Activated T-cell treated with anti-CD3 and anti-CD28 coated beads for 1 hour (primary cell): ENCODE data around the gene SEC16A.

ENCODE experiments used
- DNase-seq: peaks from one replicate; pipeline ENCODE4 v3.0.0-alpha.2; 2020; ENCODE audit warnings: low read depth

SEC16A gene

DNA sequence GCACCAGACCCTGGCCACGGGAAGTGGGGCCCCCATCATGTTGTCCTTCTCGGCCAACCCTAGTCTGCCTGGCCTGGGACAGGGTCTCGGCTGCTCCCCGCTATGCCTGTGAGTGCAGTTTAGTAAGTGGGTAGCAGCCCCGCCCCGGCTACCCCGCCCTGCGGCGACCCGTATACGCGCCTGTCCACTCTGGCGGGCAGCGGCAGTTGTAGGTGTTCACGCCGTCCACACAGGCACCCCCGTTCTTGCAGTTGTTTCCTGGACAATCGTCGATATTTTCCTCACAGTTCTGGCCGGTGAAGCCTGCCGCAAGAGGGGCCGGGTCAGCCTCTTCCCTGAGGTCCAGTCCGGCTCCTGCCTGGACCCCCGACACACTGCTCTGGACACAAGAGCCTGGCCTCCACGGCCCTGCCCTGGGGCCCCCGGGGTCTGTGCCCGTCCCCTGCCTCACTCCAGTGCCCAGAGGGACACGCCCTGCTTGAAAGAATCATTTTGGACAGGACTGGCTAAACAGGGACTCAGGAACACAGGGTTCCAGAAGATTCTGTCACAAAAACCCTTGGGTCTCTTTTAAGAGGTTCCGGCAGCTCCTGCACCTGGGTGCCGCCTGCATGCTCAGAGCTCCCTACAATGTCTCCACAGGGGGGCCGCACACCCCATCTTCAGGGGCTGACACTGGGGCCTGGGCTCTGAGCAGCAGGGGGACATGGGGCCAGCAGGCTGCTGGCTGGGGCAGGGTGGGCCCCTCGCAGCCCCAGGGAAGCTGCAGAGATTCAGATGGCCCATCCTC lies 36.6 kb upstream of the SEC16A start:
- no peak for DNase-seq

DNA sequence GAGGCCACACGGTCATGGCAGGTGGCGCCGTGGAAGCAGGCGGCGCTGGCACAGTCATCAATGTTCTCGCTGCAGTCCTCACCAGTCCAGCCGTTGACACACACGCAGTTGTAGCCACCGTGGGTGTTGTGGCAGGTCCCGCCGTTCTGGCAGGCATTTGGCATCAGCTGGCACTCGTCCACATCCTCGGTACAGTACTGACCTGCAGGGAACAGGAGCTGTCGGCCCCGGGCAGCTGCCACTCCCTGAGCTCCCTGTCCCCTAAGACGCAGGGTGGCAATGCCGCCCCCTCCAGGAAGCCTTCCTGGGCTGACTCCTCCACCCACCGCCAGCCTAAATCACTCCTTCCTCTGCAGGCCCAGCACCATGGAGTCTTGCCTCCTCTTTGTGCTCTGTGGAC lies 35.8 kb upstream of the SEC16A start:
- no peak for DNase-seq

DNA sequence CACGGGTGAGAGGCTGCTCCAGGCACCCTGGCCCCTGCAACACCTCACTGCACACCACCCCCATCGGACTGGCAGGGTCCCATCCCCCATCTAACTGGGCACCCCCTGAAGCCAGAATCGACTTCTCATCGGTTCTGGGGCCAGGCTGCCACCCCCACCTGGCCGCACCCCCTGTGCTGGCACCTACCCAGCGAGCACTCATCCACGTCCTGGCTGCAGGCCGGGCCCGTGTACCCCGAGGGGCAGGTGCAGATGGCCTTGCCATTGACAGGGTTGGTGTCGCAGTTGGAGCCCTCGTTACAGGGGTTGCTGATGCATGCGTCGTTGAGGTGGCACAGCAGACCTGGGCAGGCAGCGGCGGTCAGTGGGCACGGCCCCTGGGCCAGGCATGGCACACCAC lies 35.1 kb upstream of the SEC16A start:
- DNase-seq, result no peak

DNA sequence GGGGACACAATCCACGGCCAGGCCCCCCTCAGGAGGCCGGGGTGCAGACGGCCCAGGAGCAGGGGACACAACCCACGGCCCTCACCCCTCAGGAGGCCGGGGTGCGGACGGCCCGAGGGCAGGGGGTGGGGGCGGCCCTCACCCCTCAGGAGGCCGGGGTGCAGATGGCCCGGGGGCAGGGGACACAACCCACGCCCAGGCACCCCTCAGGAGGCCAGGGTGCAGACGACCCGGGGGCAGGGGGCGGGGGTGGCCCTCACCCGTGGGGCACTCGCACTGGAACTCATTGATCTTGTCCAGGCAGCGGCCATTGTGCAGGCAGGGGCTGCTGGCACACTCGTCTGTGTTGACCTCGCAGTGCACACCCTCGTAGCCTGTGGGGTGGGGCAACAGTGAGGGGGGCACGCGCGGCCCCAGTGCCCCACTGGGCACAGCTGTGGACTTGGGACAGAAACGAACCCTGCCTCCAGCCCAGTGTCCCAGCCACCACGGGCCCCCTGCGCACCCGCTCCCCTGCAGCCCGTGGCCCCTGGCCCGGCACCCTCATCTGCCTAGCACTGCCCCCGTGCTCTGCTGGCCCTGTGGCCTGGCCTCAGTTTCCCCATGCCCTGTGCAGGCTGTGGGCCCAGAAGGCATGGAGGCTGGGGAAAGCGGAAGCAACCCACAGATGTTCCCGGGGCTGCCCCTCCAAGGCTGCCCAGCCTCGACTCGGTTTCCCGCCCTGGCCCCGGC lies 34.3 kb upstream of the SEC16A start:
- no peak for DNase-seq

DNA sequence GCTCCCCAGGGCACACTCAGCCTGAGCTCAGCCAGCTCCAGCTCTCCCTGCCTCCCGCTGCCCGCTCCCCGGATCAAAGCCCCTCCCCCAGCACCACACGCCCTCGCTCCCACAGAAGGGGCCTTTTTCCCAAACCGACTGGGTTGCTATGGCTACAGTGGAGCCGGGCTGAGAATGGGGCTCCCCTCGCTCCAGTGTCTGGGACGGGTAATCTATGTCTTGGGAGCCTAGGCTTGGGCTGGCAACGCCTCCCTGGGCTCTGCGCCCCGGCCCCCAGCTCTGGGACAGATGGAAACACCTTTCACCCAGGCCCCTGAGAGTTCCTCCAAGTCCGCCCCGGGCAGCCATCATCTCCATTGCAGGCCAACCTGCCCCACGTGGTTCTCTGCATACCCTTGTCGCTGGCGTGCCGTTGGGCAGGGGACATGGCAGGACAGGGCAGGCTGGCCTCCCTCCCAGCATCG lies 33.4 kb upstream of the SEC16A start:
- DNase-seq, result no peak

DNA sequence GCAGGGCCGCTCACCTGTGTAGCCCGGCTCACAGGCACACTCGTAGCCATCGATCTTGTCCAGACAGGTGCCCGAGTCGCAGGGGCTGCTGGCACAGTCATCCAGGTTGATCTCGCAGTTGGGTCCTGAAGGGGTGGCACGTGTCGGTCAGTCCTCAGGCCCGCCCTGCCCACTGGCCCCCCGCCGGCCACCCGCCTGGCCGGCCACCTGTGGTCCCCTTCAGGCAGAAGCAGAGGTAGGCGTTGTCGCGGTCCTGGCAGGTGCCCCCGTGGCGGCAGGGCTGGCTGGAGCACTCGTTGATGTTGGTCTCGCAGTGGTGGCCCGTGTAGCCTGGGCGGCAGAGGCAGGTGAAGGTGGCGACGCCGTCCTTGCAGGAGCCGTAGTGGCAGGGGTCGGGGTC lies 32.4 kb upstream of the SEC16A start:
- no peak for DNase-seq

DNA sequence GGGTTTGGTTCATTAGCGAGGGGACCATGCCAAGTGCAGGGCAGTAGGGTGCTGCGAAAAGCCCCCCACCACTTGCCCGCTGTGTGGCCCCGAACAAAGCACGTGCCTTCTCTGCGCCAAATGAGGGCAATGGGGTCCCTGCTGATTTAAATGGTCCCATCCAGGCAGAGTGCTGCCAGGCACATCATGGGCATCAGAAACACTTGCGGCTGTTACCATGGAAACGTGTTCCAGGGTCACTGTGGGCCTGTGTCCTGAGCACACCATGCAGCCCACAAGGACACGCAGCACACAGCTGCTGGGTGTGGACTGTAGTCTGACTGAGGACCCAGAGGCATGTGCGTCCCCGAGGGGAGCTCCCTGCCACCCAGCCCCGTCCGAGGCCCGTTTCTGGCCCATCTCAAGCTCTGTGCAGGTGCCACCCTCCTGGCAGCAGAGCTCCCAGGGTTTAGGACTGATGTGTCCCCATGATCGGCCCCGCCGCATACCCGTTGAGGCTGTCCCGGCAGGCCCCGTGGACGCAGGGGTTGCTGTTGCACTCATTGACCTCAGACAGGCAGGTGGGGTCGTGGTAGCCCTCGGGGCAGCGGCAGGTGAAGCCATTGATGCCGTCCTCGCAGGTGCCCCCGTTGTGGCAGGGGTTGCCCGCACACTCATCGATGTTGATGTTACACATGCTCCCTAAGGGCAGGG lies 31.3 kb upstream of the SEC16A start:
- no peak for DNase-seq

DNA sequence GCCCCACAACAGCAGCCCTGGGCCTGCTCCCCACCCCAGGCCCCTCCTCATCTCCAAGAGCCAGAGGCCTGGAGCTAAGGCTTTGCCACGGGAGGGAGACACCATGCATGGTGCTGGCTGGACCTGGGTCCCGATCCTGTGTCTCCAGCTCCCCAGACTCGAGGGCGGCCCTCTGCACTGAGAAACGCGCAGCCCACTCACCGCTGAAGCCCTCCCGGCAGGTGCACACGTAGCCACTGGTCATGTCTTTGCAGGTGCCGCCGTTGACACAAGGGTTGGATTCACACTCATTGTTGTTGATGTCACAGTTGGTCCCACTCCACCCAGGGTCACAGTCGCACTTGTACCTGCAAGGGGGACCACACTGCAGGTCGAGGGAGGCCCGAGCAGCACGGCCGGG lies 30.4 kb upstream of the SEC16A start:
- DNase-seq, result no peak

DNA sequence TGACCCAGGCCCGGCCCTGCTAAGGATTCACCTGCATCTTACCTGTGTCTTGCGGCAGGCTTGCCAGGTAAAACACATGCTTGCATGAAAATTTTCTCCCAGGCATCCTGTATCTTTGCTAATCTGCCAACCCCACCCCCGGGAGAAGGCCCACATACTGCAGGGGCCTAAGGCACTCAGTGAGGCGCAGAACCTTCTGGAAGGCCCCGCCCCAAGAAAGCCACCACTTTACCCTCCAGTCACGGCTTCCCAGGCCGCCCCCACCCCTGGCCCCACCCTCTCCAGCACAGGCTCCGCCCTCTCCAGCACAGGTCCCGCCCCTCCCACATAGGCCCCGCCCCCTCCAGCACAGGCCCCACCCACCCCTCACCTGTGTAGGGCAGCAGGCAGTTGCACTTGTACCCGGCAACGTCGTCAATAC lies 29.8 kb upstream of the SEC16A start:
- DNase-seq, result peak; percentile 24

DNA sequence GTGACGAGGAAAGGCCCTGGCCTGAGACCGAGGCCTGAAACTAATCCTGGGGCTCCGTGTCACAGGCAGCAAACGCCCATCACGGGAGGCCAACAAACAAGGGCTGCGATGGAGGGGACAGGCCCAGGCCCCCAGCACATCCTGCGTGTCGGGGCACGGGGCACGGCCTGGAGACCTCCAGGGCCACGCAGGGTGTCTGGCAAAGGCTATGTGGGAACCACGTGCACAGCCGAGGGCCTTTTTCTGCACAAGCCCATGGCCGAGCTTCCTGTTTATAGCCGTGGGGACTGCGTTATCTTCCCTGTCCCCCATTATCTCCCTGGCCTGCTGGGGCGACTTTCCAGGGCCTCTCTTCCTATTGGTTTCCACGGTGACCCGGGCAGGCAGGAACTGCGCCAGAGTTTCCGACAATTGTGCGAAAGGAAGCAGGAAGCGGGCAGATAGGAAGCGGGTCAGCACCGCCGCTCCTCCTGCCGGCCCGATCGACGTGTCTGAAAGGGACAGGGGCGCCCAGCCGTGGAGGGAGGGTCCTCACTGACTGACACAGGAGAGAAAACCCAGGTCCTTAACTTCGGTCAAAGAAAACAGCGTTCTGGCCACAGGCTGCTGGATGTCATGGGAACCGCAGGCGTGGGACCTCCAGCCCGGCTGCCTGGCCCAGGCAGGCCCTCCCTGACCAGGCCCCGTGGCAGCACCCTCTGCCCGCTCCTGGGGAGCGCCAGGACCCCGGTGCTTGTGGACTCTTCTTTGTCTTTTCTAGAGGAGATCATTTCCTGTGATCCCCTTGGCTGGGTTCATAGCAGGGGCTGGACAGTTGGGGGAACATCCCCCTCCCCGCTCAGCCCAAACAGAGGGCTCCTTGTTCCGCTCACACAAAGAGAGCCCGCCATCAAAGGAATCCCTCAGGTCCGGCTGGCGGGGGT lies 29.1 kb upstream of the SEC16A start:
- no peak for DNase-seq

DNA sequence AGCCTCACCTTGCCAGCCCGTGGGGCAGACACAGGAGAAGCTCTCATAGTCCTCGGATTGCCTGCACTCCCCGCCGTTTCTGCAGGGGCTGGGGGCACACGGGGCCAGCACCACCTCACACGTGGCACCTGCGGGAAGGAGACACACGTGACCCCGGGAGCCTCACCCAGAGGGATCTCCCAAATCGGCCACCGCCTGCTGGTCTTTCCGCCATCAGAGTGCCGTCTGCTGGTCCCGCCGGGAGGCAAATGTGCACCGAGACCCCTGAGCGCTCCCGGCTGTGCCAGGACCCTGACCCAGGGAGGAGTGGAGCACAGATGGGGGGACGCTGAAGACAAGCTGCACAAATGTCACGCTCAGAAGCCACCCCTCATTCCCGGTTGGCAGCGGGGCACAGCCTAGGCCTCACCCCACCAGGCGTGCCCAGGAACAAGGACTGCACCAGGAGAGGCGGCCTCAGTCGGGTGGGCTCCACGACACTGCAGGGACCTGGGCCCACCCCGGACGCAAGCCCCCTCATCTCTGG lies 28.4 kb upstream of the SEC16A start:
- DNase-seq, result no peak

DNA sequence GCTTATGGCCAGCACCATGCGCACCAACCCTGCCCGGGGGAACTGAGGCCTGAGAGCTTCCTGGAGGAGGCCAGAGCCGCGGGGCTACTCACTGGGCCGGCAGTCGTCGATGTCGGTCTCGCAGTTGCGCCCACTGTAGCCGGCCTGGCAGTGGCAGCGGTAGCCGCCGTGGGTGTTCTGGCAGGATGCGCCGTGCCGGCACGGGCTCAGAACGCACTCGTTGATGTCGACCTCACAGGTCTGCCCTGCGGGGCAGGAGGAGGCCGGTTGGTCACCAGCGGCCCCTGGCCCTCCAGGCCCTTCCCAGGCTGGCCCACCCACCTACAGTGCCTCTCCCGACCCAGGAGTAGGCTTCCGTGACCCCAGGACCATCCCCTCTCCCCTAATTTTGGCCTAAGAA lies 27.7 kb upstream of the SEC16A start:
- no peak for DNase-seq

DNA sequence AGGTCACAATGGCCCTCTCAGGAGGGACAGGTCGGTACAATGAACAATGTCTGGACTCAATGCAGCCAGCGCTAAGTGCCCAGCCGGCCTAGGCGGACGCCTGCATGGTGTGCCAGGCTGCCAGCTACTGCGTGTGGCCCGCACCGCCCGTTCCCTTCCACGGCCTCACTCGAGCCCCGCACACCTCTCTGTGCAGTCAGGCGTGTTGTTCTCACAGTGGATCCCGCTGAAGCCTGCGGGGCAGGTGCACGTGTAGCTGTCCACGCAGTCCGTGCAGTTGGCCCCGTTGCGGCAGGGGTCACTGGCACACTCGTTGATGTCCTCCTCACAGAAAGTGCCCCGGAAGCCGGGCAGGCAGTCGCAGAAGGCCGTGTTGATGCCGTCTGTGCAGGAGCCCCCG lies 26.7 kb upstream of the SEC16A start:
- no peak for DNase-seq

DNA sequence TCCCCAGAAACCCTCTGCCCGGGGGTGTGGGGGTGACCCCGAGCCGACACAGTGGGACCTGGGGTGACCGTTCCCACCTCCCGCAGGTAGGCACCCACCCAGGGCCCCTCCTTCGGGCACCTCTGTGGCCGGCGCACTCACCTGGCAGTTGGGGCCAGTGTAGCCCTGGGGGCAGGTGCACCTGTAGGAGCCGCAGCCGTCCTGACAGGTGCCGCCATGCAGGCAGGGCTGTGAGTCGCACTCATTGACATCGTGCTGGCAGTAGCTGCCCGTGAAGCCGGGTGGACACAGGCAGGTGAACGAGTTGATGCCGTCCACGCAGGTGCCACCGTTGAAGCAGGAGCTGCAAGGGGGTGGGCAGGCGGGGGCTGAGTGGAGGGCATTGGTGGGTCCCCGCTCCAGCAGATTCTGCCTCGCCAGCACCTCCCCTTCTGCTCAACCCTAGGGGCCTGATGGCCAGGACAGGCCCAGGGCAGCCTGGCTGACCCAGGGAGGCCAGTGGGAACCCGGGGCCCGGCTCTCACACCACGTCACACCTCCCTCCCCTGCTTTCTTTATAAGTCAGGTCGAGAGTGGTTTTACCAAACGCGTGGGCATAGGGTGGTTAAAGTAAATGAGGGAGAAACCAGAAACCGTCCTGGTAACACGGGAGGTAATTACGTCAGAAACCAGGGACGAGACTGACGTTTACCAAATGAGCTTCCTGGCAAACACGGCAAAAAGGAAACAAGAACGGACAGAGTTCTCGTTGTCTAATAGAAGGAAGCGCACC lies 26.1 kb upstream of the SEC16A start:
- DNase-seq, result no peak

DNA sequence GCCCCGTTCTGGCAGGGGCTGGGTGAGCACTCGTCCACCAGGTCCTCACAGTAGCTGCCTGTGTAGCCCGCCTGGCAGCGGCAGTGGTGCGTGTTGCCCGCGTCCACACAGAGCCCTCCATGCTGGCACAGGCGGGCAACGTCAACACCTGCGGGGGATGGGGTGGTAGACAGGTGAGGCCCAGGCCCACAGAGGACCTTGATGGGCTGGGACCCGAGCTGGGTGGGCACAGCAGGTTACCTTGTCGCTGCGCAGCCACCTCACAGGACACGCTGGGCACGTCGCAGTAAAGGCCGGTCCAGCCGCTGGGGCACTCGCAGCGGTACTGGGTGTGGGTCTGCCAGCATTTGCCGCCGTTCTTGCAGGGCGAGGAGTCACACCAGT lies 25.1 kb upstream of the SEC16A start:
- DNase-seq, result no peak

DNA sequence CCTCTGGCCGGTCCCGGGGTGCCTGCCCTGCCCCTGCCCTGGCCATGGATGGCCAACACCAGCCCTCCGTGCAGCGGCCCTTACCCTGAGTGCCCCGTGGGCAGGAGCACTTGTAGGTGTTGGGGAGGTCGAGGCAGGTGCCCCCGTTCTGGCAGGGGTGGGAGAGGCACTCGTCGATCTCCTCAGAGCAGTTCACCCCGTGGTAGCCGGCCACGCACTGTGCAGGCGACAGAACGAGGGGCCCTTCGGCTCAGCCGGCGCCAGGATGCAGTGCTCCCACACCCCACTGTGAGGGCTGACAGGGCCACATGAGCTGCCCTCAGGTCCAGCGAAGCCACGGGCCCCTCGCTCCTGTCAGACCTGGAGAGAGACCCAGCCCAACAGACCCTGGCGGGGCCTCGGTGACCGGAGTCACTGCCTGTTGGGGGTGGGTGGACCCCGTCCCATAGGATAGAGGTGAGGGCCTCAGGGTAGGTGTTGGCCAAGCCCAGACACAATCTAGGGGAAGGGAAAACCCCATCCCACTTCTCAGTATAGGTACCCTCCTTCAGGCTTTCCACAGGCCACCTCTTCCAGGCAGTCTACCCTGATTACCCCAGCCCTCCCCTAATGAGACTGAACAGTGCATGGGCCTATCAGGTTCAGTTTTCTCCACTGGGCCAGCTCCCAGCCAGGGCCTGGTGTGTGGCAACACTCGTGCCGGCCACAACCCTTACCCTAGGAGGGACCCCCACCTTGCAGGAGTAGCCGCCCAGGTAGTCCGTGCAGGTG lies 24.6 kb upstream of the SEC16A start:
- no peak for DNase-seq

DNA sequence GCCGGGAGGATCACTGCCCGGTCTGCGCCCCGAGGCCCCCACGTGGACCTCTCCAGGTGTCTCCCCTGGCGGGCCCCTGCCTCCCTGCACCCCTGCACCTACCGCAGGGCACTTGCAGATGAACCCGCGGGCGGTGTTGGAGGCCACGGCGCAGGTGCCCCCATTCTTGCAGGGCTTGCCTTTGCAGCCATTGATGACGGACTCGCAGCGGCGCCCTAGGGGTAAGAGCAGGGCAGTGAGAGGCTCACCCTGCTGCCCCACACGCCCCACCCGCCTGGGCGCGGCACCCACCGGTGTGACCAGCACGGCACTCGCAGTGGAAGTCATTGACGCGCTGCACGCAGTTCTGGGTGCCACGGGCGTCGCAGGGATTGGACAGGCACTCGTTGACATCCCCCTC lies 23.6 kb upstream of the SEC16A start:
- DNase-seq, result no peak

DNA sequence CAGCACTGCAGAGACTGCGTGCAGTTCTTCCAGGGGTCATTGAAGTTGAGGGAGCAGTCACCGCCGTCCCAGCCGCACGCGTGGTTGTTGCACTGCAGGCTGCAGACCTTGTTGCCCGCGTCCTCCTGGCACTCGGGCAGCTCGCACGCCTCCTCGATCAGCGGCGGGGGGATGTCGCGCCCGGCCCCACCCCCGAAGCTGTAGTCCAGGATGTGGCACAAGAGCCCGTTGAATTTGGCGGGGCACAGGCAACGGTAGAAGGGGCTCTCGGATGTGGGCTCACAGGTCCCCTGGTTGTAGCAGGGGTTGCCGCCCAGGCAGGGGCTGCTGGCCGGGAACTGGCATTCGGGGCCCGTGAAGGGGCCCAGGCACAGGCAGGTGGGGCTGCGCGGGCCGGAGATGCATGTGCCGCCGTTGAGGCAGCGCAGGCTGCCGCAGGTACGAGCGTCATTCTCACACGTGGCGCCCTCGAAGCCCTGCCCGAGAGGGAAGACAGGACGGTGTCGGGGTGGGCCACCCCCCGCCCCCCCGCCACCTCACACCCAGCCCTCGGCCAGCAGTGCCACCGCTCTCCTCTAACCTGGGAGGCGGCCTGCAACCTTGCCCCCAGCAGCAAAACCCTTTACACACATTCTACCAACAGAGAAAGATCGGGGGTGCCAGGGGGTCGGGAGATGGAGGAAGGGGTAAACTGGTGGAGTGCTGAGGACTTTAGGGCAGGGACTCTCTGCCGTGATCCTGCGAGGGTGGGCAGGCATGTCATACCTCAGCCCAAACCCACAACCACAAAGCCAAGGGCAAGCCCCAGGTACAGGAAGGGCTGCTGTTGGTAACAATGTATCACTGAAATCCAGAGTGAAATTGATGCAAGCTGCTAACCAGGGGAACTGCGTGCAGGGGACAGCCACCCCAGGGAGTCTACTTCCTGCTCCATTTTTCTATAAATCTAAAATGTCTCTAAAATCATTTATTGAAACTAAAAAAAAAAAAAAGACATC lies 22.9 kb upstream of the SEC16A start:
- no peak for DNase-seq
